Cardiac fibroblast (primary cell): ENCODE data around the gene FAN1.

ENCODE experiments used
- DNase-seq, 2 donors: peaks; one replicate each; pipeline versions ENCODE4 v3.0.0 to v3.0.0-alpha.2; 2010; ENCODE audit warnings: low read depth in 2 of 2
- H3K4me3 ChIP-seq, 2 donors: replicated peaks in 1 of 2; 1 replicate in 1 of 2; 2 replicates in 1 of 2; pipeline ENCODE4 v1.5.1; 2011; ENCODE audit warnings: low read depth in 2 of 2, low read length in 2 of 2, mild to moderate bottlenecking in 2 of 2, moderate library complexity in 1 of 2
- TF ChIP-seq, protein P1 (sequence below): IDR thresholded peaks from one replicate; pipeline ENCODE4 v1.5.1; 2011; ENCODE audit warnings: low read depth, mild to moderate bottlenecking, low read length, inconsistent platforms

Gene FAN1

DNA sequence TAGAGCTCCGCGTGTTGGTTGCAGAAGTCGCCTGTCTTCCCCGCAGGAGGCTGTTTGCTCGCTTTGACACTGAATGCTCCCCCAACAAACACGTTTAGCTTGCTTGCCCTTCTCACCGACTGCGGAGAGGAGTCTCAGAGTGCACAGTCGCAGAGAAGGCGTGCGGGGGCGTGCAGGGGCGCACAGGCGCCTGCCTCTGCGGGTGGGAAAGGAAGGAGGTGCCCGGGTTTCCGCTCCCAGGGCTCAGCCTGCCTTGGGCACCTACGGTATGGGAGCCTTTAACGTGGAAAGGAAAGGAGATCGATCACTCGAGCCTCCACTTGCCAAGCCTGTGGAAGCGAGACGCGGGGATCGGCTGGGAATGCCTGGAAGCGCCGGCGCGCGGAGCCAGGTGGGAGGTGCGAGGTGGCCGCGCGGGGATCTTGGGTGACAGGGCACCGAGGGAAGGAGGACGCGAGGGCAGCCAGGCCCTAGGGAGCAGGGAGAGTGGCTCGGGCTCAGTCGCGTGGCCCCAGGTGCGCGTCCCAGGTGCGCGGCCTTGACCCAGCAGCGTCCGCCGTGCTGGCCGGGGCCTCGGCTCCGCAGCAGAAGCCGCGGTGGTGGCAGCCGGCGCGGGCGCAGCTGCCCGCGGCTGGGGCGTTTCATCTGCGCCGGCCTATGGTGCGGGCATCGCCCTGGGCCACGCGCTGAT is at the start of gene FAN1:
Gene FAN1 (plus strand): TSS at position 419 of the 691 bp plus-strand sequence. CDS start 749 bp downstream, outside the sequence.
- TF ChIP-seq, protein P1, sequence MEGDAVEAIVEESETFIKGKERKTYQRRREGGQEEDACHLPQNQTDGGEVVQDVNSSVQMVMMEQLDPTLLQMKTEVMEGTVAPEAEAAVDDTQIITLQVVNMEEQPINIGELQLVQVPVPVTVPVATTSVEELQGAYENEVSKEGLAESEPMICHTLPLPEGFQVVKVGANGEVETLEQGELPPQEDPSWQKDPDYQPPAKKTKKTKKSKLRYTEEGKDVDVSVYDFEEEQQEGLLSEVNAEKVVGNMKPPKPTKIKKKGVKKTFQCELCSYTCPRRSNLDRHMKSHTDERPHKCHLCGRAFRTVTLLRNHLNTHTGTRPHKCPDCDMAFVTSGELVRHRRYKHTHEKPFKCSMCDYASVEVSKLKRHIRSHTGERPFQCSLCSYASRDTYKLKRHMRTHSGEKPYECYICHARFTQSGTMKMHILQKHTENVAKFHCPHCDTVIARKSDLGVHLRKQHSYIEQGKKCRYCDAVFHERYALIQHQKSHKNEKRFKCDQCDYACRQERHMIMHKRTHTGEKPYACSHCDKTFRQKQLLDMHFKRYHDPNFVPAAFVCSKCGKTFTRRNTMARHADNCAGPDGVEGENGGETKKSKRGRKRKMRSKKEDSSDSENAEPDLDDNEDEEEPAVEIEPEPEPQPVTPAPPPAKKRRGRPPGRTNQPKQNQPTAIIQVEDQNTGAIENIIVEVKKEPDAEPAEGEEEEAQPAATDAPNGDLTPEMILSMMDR: no peak
- peak; percentile 87 to 89 for DNase-seq
- H3K4me3 ChIP-seq: peak within 1 kb of the TSS; percentile 70 to 87

DNA sequence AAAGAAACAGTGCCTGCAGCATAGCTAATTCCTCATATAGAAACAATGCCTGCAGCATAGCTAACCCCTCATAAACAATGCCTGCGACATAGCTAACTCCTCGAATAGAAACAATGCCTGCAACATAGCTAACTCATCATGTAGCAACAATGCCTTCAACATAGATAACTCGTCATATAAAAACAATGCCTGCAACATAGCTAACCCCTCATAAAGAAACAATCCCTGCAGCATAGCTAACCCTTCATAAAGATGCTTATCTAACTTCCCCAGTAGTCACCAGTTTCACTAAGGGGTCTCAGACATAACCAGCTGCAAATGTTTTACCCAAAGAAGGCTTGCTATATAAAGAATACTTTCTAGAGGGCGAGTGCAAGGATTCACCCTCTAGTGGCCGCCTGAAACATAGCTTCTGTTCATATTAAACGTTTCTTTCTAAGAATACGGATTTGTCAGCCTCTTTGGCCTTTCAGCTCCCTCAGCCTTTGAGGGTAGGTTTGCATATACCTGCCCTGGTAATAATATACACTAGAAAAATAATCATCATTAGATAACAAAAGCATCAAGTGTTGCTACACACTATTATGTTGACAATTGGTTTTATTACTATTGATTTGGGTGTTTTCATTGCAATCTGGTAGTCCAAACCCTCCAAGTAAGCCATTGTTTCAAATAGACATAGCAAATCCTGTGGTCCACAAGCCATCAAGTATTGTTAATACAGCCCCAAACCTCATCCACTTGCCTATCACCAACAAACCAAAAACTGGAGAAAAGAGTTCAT is 44.4 kb upstream of the FAN1 start:
- TF ChIP-seq, protein P1: peak; percentile 74
- peak; percentile 58 to 62 for DNase-seq

DNA sequence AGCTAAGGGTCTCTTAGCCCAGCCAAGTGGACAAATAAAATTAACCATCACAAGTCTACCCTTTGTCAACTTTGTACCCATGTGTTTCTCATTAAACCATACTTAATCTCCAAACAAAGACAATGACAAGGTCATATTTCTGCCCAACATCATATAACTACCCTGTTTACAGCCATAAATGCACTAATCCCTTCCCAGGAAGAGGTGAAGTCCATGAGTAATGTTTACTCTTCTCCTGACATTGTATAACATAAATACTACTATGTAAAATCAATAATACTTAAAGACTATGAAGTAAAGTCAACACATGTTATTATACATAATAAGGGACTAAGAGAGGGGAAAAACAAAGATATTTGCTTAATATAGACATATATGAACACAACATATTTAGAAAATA is 38.5 kb upstream of the FAN1 start:
- DNase-seq: no peak
- no peak overlapping the region for H3K4me3 ChIP-seq
- TF ChIP-seq, protein P1: no peak

More for the DNA sequence above, 44.4 kb upstream of the FAN1 start:
- no peak overlapping the region for H3K4me3 ChIP-seq

DNA sequence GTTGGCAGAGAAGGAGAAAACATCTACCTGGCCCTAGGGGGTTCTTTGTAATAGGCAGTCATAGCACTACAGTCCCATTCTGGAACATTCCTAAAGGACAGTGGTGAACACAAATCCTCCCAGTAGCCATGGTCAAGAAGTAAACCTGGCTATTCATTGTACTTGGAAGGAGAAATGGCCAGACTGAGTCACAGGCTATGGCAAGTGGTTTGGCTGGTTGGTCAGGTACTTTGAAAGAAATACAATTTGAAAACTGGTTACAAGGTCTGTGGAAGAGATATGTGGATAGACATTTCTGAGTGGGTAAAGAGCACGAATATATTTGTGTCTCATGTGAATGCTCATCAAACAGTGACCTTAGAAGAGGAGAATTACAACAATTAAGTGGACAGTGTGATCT is 33.0 kb upstream of the FAN1 start:
- TF ChIP-seq, protein P1: no peak
- no peak overlapping the region for H3K4me3 ChIP-seq
- no peak for DNase-seq

DNA sequence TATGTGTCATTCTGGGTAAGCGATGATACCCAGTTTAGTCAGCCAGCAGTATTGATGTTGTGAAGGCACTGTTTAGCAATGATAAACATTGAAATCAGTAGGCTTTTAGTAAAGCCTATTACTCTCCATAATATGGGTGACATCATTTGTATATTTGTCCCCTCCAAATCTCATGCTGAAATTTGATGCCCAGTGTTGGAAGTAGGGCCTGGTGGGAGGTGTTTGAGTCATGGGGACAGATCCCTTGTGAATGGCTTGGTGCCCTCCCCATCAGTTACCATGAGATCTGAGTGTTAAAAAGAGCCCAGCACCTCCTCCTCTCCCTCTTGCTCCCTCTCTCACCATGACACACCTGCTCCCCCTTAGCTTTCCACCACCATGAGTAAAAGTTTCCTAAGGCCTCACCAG is 31.4 kb upstream of the FAN1 start:
- H3K4me3 ChIP-seq: no peak overlapping the region
- TF ChIP-seq, protein P1: no peak
- peak in 1 of 2 donors; percentile 35 for DNase-seq

DNA sequence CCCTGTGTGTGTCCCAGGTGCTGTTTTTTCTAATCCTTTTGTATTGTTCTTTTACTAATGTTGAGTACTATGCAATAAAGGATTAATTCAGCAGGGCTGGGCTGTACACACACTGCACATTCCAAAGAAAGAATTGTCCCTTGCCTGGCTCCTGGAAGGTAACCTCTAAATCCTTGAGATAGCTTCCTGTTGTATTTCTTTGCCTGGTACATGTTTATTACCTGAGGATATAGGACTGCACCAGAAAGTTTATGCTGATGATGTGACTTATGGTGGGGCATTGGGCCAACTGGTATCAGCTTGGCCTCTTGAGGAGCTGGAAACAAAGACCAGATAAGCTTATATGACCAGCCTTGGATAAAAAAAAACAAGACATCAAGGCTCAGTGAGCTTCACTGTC is 26.6 kb upstream of the FAN1 start:
- no peak for DNase-seq
- H3K4me3 ChIP-seq: no peak overlapping the region
- TF ChIP-seq, protein P1: no peak
